SK-N-SH treated with all-trans-retinoic acid at 6 μM for 48 hours (cell line): ENCODE results near the gene CCDC57.

Experiments
- ATAC-seq: fragments of 200-7000 bp; cut with Tn5 transposase; 3 replicates; pipeline ENCODE4 v1.9.1; 2020; ENCODE audit warnings: mild to moderate bottlenecking, moderate library complexity
- ARNTL ChIP-seq: fragments of 450-650 bp; formaldehyde crosslinking; IDR thresholded peaks from 2 replicates; pipeline ENCODE4 v1.5.0; 2020; ENCODE audit warnings: low read depth, mild to moderate bottlenecking, moderate library complexity, borderline replicate concordance
- ESRRG ChIP-seq: fragments of 250-450 bp; sonication (Bioruptor Pico); IDR thresholded peaks from 2 replicates; pipeline ENCODE4 v1.6.1; 2021; ENCODE audit warnings: mild to moderate bottlenecking
- GLIS3 ChIP-seq: fragments of 250-450 bp; sonication (Bioruptor Pico); IDR thresholded peaks from 2 replicates; pipeline ENCODE4 v1.5.0; 2020; ENCODE audit warnings: mild to moderate bottlenecking, moderate library complexity
- ISL1 ChIP-seq: fragments of 250-450 bp; sonication (Bioruptor Pico); IDR thresholded peaks from 2 replicates; pipeline ENCODE4 v2.1.2; 2022; ENCODE audit warnings: mild to moderate bottlenecking, moderate library complexity
- OSR1 ChIP-seq: fragments of 250-450 bp; sonication (Bioruptor Pico); IDR thresholded peaks from 2 replicates; pipeline ENCODE4 v1.8.0; 2022; ENCODE audit warnings: moderate library complexity, mild to moderate bottlenecking, inconsistent platforms
- PPARA ChIP-seq: fragments of 250-450 bp; sonication (Bioruptor Pico); IDR thresholded peaks from 2 replicates; pipeline ENCODE4 v1.5.0; 2020; ENCODE audit warnings: mild to moderate bottlenecking, borderline replicate concordance
- RARB ChIP-seq: fragments of 250-450 bp; sonication (Bioruptor Pico); IDR thresholded peaks from 2 replicates; pipeline ENCODE4 v1.8.0; 2021; ENCODE audit warnings: mild to moderate bottlenecking, moderate library complexity
- SNAI2 ChIP-seq: fragments of 250-450 bp; sonication (Bioruptor Pico); IDR thresholded peaks from 2 replicates; pipeline ENCODE4 v1.5.0; 2020; ENCODE audit warnings: mild to moderate bottlenecking, moderate library complexity
- TOX ChIP-seq: fragments of 250-450 bp; sonication (Bioruptor Pico); IDR thresholded peaks from 2 replicates; pipeline ENCODE4 v1.8.0; 2021; ENCODE audit warnings: mild to moderate bottlenecking, moderate library complexity, borderline replicate concordance
- ZC3H10 ChIP-seq: fragments of 250-450 bp; sonication (Bioruptor Pico); IDR thresholded peaks from 2 replicates; pipeline ENCODE4 v1.5.1; 2021; ENCODE audit warnings: mild to moderate bottlenecking, moderate library complexity
- ZFP3 ChIP-seq: fragments of 250-450 bp; sonication (Bioruptor Pico); IDR thresholded peaks from 2 replicates; pipeline ENCODE4 v1.5.0; 2020; ENCODE audit warnings: mild to moderate bottlenecking, moderate library complexity
- ZNF565 ChIP-seq: fragments of 450-650 bp; formaldehyde crosslinking; conservative IDR thresholded peaks from 2 replicates; pipeline ENCODE4 v1.5.0; 2020; ENCODE audit warnings: low read depth, mild to moderate bottlenecking, moderate library complexity
- ZNF8 ChIP-seq: fragments of 450-650 bp; formaldehyde crosslinking; IDR thresholded peaks from 2 replicates; pipeline ENCODE4 v1.5.0; 2020; ENCODE audit warnings: mild to moderate bottlenecking, moderate library complexity
- TF ChIP-seq, protein P1 (sequence below): fragments of 250-450 bp; sonication (Bioruptor Pico); IDR thresholded peaks from 2 replicates; pipeline ENCODE4 v1.8.0; 2021; ENCODE audit warnings: low read depth, mild to moderate bottlenecking, moderate library complexity, borderline replicate concordance
- TF ChIP-seq, protein P2 (sequence below): fragments of 250-450 bp; sonication (Bioruptor Pico); IDR thresholded peaks from 2 replicates; pipeline ENCODE4 v1.5.0; 2020; ENCODE audit warnings: mild to moderate bottlenecking, moderate library complexity
- TF ChIP-seq, protein P3 (sequence below): fragments of 250-450 bp; sonication (Bioruptor Pico); IDR thresholded peaks from 2 replicates; pipeline ENCODE4 v1.5.1; 2021; ENCODE audit warnings: mild to moderate bottlenecking, moderate library complexity
- TF ChIP-seq, protein P4 (sequence below): fragments of 250-450 bp; sonication (Bioruptor Pico); IDR thresholded peaks from 2 replicates; pipeline ENCODE4 v1.5.1; 2020; ENCODE audit warnings: low read depth, mild to moderate bottlenecking, moderate library complexity

CCDC57 gene

DNA sequence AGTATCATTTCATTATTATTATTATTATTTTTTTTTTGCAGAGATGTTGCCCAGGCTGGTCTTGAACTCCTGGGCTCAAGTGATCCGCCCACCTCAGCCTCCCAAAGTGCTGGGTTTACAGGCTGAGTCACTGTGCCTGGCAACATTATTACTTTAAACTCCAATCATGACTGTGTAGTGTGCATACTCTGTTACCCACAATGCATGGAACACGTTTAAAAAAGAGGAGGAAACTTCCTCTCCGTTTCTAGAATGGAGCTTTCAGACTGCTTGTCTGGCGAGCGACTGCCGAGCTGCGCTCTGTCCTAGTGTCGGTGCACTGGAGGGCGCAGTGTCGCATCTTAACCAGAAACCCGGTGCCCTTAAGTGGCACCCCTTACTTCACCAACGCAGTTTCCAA, 92.5 kb downstream of the CCDC57 start (continued):
- TF ChIP-seq, protein P1, sequence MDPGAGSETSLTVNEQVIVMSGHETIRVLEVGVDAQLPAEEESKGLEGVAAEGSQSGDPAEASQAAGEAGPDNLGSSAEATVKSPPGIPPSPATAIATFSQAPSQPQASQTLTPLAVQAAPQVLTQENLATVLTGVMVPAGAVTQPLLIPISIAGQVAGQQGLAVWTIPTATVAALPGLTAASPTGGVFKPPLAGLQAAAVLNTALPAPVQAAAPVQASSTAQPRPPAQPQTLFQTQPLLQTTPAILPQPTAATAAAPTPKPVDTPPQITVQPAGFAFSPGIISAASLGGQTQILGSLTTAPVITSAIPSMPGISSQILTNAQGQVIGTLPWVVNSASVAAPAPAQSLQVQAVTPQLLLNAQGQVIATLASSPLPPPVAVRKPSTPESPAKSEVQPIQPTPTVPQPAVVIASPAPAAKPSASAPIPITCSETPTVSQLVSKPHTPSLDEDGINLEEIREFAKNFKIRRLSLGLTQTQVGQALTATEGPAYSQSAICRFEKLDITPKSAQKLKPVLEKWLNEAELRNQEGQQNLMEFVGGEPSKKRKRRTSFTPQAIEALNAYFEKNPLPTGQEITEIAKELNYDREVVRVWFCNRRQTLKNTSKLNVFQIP (CRISPR knock-in tag), result no peak

DNA sequence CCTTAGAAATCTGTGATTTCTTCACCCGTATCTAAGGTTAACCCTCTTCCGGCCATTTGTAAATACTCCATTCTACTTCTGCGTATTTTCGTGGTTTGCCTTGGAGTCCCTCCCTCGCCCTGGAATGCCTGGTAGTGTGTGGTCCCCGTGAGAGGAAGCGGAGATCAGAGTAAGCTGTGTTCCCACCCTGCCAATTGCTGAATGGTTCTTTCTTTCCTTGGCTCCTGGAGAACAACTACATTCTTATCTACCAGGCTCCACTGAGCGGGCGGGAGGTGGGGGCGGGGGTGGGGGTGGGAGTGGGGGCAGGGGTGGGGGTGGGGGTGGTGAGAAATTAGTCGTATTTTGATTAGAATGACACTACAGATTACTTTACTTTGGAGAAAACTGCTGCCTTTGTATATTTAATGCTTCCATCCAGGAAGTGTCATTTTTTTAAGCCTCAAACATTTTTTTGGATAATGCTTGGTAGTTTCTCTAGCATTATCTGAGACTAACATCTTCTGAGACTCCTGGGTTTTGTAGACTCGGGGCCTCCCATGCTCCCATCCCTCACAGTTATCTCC, 93.7 kb downstream of the CCDC57 start:
- ATAC-seq, result no peak

DNA sequence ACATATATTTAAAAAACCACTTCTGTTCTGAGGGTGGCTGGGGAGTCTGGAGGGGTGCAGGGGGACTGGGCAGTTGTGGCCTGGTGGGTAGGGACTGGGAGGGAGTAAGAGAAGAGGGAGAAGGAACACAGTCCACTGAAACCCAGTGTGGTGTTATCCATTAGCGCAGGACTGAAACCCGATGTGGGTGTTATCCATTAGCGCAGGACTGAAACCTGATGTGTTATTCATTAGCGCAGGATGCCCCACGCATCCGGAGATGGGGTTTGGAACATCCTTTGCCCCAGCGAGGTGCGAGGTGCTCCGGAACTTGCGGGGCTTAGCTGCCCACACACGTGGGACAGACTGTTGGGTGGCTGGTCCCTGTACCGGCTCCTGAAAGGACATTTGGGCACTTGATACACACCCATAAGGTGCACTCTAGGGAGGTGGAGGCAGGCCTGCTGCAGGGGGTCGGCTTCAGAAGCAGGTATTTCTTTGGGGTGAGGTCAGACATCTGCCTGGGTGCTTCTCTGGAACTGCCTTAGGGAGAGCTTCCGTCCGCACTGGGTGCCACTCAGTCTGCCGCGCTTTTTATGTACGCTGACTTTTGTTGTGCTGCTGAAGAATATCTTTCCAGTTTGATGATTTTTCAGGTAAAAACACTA, 94.4 kb downstream of the CCDC57 start:
- no peak for TF ChIP-seq ZC3H10 (CRISPR knock-in tag)
- no peak for TF ChIP-seq ARNTL (CRISPR knock-in tag)
- TF ChIP-seq, protein P2, sequence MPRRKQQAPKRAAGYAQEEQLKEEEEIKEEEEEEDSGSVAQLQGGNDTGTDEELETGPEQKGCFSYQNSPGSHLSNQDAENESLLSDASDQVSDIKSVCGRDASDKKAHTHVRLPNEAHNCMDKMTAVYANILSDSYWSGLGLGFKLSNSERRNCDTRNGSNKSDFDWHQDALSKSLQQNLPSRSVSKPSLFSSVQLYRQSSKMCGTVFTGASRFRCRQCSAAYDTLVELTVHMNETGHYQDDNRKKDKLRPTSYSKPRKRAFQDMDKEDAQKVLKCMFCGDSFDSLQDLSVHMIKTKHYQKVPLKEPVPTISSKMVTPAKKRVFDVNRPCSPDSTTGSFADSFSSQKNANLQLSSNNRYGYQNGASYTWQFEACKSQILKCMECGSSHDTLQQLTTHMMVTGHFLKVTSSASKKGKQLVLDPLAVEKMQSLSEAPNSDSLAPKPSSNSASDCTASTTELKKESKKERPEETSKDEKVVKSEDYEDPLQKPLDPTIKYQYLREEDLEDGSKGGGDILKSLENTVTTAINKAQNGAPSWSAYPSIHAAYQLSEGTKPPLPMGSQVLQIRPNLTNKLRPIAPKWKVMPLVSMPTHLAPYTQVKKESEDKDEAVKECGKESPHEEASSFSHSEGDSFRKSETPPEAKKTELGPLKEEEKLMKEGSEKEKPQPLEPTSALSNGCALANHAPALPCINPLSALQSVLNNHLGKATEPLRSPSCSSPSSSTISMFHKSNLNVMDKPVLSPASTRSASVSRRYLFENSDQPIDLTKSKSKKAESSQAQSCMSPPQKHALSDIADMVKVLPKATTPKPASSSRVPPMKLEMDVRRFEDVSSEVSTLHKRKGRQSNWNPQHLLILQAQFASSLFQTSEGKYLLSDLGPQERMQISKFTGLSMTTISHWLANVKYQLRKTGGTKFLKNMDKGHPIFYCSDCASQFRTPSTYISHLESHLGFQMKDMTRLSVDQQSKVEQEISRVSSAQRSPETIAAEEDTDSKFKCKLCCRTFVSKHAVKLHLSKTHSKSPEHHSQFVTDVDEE, result no peak
- no peak for TF ChIP-seq TOX
- no peak for TF ChIP-seq GLIS3 (CRISPR knock-in tag)
- no peak for ATAC-seq

More for the DNA sequence above, 93.7 kb downstream of the CCDC57 start:
- TF ChIP-seq ZNF8, result no peak
- no peak for TF ChIP-seq ARNTL (CRISPR knock-in tag)
- TF ChIP-seq ZFP3 (CRISPR knock-in tag), result no peak
- TF ChIP-seq, all 23 proteins: peak for 0

DNA sequence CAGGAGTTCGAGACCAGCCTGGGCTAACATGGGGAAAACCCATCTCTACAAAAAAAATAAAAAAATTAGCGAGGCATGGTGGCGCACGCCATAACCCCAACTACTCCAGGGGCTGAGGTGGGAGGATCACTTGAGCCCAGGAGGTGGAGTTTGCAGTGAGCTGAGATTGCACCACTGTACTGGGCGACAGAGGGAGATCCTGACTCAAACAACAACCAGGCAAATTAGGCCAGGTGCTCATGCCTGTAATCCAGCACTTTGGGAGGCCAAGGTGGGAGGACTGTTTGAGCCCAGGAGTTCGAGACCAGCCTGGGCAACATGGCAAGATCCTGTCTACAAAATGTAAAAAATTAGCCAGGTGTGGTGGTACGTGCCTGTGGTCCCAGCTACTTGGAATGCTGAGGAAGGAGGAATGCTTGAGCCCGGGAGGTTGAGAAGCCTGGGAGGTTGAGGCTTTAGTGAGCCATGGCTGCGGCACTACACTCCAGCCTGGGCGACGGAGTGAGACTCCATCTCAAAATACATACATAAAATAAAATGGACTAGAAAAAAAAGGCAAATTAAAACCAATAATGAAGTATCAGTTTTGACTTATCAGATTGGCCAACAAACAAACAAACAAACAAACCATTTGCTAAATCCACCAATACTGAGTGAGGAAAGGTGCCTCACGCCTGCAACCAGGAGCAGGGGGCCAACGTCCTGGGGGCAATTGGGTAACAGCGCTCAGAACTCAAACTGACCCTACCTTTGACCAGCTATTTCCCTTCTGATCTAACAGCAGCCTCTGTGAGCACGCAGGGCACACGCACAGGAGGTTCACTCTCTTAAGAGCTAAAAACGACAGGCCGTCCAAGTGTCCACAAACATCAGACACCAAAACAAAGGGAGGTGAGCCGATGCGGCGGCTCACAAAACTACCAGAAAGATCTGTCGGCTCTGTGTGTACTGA, 95.2 kb downstream of the CCDC57 start:
- TF ChIP-seq ZNF8 (no peak), RARB (no peak), ZNF565 (CRISPR knock-in tag) (no peak), ARNTL (CRISPR knock-in tag) (no peak), ESRRG (no peak), ZFP3 (CRISPR knock-in tag) (no peak), ZC3H10 (CRISPR knock-in tag) (no peak), OSR1 (CRISPR knock-in tag) (no peak), GLIS3 (CRISPR knock-in tag) (no peak), ISL1 (CRISPR knock-in tag) (no peak), PPARA (CRISPR knock-in tag) (no peak), SNAI2 (CRISPR knock-in tag) (no peak)
- TF ChIP-seq, protein P3, sequence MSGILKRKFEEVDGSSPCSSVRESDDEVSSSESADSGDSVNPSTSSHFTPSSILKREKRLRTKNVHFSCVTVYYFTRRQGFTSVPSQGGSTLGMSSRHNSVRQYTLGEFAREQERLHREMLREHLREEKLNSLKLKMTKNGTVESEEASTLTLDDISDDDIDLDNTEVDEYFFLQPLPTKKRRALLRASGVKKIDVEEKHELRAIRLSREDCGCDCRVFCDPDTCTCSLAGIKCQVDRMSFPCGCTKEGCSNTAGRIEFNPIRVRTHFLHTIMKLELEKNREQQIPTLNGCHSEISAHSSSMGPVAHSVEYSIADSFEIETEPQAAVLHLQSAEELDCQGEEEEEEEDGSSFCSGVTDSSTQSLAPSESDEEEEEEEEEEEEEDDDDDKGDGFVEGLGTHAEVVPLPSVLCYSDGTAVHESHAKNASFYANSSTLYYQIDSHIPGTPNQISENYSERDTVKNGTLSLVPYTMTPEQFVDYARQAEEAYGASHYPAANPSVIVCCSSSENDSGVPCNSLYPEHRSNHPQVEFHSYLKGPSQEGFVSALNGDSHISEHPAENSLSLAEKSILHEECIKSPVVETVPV (CRISPR knock-in tag), result no peak
- TF ChIP-seq, protein P1 (CRISPR knock-in tag), result no peak
- TF ChIP-seq, protein P2, result no peak
- TF ChIP-seq, protein P4, sequence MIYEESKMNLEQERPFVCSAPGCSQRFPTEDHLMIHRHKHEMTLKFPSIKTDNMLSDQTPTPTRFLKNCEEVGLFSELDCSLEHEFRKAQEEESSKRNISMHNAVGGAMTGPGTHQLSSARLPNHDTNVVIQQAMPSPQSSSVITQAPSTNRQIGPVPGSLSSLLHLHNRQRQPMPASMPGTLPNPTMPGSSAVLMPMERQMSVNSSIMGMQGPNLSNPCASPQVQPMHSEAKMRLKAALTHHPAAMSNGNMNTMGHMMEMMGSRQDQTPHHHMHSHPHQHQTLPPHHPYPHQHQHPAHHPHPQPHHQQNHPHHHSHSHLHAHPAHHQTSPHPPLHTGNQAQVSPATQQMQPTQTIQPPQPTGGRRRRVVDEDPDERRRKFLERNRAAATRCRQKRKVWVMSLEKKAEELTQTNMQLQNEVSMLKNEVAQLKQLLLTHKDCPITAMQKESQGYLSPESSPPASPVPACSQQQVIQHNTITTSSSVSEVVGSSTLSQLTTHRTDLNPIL, result no peak
- TF ChIP-seq, all 23 proteins: peak for 0
- ATAC-seq, result no peak
